HCT116 (cell line): ENCODE measurements around the gene OR4C12. TPM values are rescaled to one million over a fixed set of nuclear protein-coding genes. Genes with fewer than 3 reads are reported as not detected.
A peak's percentile ranks its signal among the peaks of the same experiment; 100 is the strongest.
"Not testable (repeated sequence)": the region's sequence is repeated elsewhere in the genome, so short reads cannot be mapped to it uniquely, and the experiment has no call there.

Source experiments
- ATAC-seq: fragments of 200-7000 bp; cut with Tn5 transposase; 2 replicates; pipeline ENCODE4 v1.9.1; 2020; ENCODE audit warnings: mild to moderate bottlenecking, moderate library complexity
- BruUV-seq: library from RNA; stranded (reverse); fragments of 400-500 nt; replicated peaks from 2 replicates; lab custom pipeline; 2021; lab: Mats Ljungman, UMichigan
- CTCF ChIA-PET: fragments of 300-600 bp; sonication (Branson Sonifier 250); formaldehyde crosslinking; loops from one replicate; lab custom pipeline; 2021; ENCODE audit warnings: antibody characterized with exemption; lab: Charles Lee
- POLR2A ChIA-PET: fragments of 300-600, 350-600 bp; sonication (Branson Sonifier 250); formaldehyde crosslinking; loops from one replicate; lab custom pipeline; 2021; ENCODE audit warnings: antibody characterized with exemption; lab: Charles Lee
- RAD21 ChIA-PET, 2 experiments: fragments of 300-600 bp; sonication (Branson Sonifier 250); formaldehyde crosslinking; loops; one replicate each; lab custom pipeline; 2023; ENCODE audit warnings: low total read pairs in 2 of 2; ENCODE audit not compliant: uncharacterized antibody in 2 of 2, unreplicated experiment in 2 of 2, low non-redundant PET in 1 of 2; lab: Charles Lee
- DNase-seq: peaks from one replicate; pipeline ENCODE4 v3.0.0-alpha.2; 2010; ENCODE audit warnings: low read depth, low spot score
- H2AFZ ChIP-seq: fragments of 200-600 bp; shearing (Covaris generic), sonication (generic); 2 replicates; pipeline ENCODE4 v1.6.1; 2017; ENCODE audit warnings: low read depth, mixed run types, mixed read lengths, antibody characterized with exemption, low read length; ENCODE audit not compliant: poor library complexity, severe bottlenecking
- H3K27ac ChIP-seq: 2 replicates; pipeline ENCODE4 v1.5.1; 2012; ENCODE audit warnings: low read depth, low read length
- H3K27me3 ChIP-seq: fragments of 200-600 bp; sonication (generic); 2 replicates; pipeline ENCODE4 v1.6.1; 2016; ENCODE audit warnings: mixed run types, low read length, mixed read lengths; ENCODE audit not compliant: insufficient read depth
- H3K36me3 ChIP-seq, 2 experiments: fragments of 200-500 bp in 1 of 2; fragments of 200-600 bp in 1 of 2; sonication (Bioruptor generic) in 1 of 2; sonication (generic) in 1 of 2; 2 replicates each; pipeline versions ENCODE4 v1.5.1 to v1.6.1; 2014 to 2016; ENCODE audit warnings: low read length in 2 of 2, inconsistent platforms in 1 of 2, mixed read lengths in 1 of 2, mixed run types in 1 of 2; ENCODE audit not compliant: insufficient read depth in 2 of 2, control insufficient read depth in 1 of 2
- H3K4me1 ChIP-seq, 2 experiments: fragments of 200-600 bp in 1 of 2; sonication (generic) in 1 of 2; 2 replicates each; pipeline versions ENCODE4 v1.5.1 to v1.6.1; 2012 to 2017; ENCODE audit warnings: low read length in 2 of 2, inconsistent platforms in 1 of 2, mild to moderate bottlenecking in 1 of 2, mixed read lengths in 1 of 2, mixed run types in 1 of 2, moderate library complexity in 1 of 2; ENCODE audit not compliant: insufficient read depth in 2 of 2, control insufficient read depth in 1 of 2
- H3K4me2 ChIP-seq: fragments of 200-600 bp; sonication (generic); 2 replicates; pipeline ENCODE4 v1.6.1; 2017; ENCODE audit warnings: mixed run types, low read length, mixed read lengths
- H3K4me3 ChIP-seq, 2 experiments: fragments of 200-600 bp in 1 of 2; sonication (generic) in 1 of 2; replicated peaks in 1 of 2; 2 replicates each; pipeline ENCODE4 v1.5.1; 2011 to 2016; ENCODE audit warnings: low read length in 2 of 2, control low read depth in 1 of 2, low read depth in 1 of 2, mild to moderate bottlenecking in 1 of 2, mixed read lengths in 1 of 2, mixed run types in 1 of 2
- H3K79me2 ChIP-seq: fragments of 200-600 bp; sonication (generic); 2 replicates; pipeline ENCODE4 v1.6.1; 2017; ENCODE audit warnings: mild to moderate bottlenecking, mixed run types, low read length, moderate library complexity, mixed read lengths; ENCODE audit not compliant: insufficient read depth
- H3K9ac ChIP-seq: fragments of 200-600 bp; sonication (generic); 2 replicates; pipeline ENCODE4 v1.6.1; 2016; ENCODE audit warnings: low read length, mixed read lengths
- H3K9me2 ChIP-seq: fragments of 200-600 bp; sonication (generic), shearing (Covaris generic); 2 replicates; pipeline ENCODE4 v1.6.1; 2017; ENCODE audit warnings: mixed run types, mild to moderate bottlenecking, moderate library complexity; ENCODE audit not compliant: insufficient read depth
- H3K9me3 ChIP-seq, 2 experiments: fragments of 200-500 bp in 1 of 2; fragments of 200-600 bp in 1 of 2; sonication (Bioruptor generic) in 1 of 2; sonication (generic) in 1 of 2; 2 replicates each; pipeline ENCODE4 v1.6.1; 2014 to 2017; ENCODE audit warnings: low read length in 2 of 2, mixed read lengths in 2 of 2, inconsistent platforms in 1 of 2, low read depth in 1 of 2, mild to moderate bottlenecking in 1 of 2, mixed run types in 1 of 2, moderate library complexity in 1 of 2; ENCODE audit not compliant: control insufficient read depth in 1 of 2, insufficient read depth in 1 of 2
- H4K20me1 ChIP-seq: fragments of 200-600 bp; sonication (generic), shearing (Covaris generic); 2 replicates; pipeline ENCODE4 v1.6.1; 2017; ENCODE audit warnings: mixed run types, mild to moderate bottlenecking, moderate library complexity; ENCODE audit not compliant: insufficient read depth
- CBX3 ChIP-seq: IDR thresholded peaks from 2 replicates; pipeline ENCODE4 v1.6.1; 2012; ENCODE audit warnings: low read depth
- CEBPB ChIP-seq: IDR thresholded peaks from 2 replicates; pipeline ENCODE4 v1.6.1; 2012; ENCODE audit warnings: low read depth
- FOSL1 ChIP-seq: IDR thresholded peaks from 2 replicates; pipeline ENCODE4 v1.6.1; 2012; ENCODE audit warnings: low read depth
- JUND ChIP-seq: IDR thresholded peaks from 2 replicates; pipeline ENCODE4 v1.6.1; 2012
- RAD21 ChIP-seq: IDR thresholded peaks from 2 replicates; pipeline ENCODE4 v1.6.1; 2012; ENCODE audit warnings: low read depth, mild to moderate bottlenecking
- intact Hi-C: fragments of 100-400 bp; cut with micrococcal nuclease; formaldehyde crosslinking; loops from 2 replicates; pipeline ENCODE4 v1.10.0; 2022
- total RNA-seq: library from RNA; stranded (reverse); gene quantifications from one replicate; pipeline ENCODE4 v1.2.1, GENCODE V29; 2021; ENCODE audit not compliant: unreplicated experiment
- TF ChIP-seq, protein P1 (sequence below), 3 experiments: fragments of 200-600 bp in 1 of 3; sonication (generic) in 1 of 3; IDR thresholded peaks in 2 of 3; conservative IDR thresholded peaks in 1 of 3; 2 replicates each; pipeline ENCODE4 v1.5.1; 2012 to 2017; ENCODE audit warnings: low read depth in 2 of 3, low read length in 2 of 3, antibody characterized with exemption in 1 of 3, borderline replicate concordance in 1 of 3, control low read depth in 1 of 3, mild to moderate bottlenecking in 1 of 3, mixed read lengths in 1 of 3, mixed run types in 1 of 3, moderate library complexity in 1 of 3; ENCODE audit not compliant: insufficient read depth in 1 of 3
- TF ChIP-seq, protein P2 (sequence below): IDR thresholded peaks from 2 replicates; pipeline ENCODE4 v1.6.1; 2012; ENCODE audit warnings: low read depth

OR4C12 gene
- total RNA-seq, 1 experiment from 2014 or later: not detected

DNA sequence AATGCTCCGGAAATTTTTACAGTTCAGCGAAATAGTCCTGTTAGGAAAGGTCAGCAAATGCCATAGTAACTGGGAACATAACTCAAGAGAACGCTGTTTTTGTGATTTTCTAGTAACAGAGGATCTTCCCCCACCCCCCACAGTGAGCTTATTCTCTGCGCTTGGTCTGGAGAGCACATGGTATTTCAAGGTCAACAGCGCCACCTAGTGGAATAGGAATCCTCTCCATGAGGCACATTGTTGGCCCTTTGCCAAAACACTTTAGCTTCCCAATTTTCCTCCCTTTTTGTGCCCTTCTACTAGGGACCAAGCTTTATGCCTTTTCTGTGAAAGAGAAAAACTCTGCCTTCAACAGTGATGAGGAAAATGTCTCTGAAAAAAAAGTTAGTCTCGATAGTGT is 13.2 kb upstream of the OR4C12 start:
- H3K9ac ChIP-seq: no peak overlapping the region
- intact Hi-C loops: loop anchor here (2.0 to 10.0 kb wide), 3 partner anchors 1688 to 1881 kb away; partner anchors contain the start of gene OR4S1
- RAD21 ChIA-PET: no interaction called here
- CTCF ChIA-PET: interaction anchor here (1.0 to 1.4 kb wide), 3 partner anchors 1688 to 1879 kb away, joined by 3 to 6 read pairs (median 4); no protein-coding TSS in a partner anchor
- no peak overlapping the region for H2AFZ ChIP-seq
- H3K27ac ChIP-seq: no peak overlapping the region
- no peak overlapping the region for H3K4me2 ChIP-seq
- no peak overlapping the region for H3K4me3 ChIP-seq
- H3K9me3 ChIP-seq: peaks cover 0 to 5% of the 10 kb centered on the region in 2 experiments; a peak in 2 of 4 replicates
- ATAC-seq: peak; percentile 49; the same call in 1 of the 2 replicates
- peak; percentile 46 for DNase-seq
- H3K27me3 ChIP-seq: no peaks in the 10 kb centered on the region
- BruUV-seq: no TSS peak
- H3K79me2 ChIP-seq: no peaks in the 10 kb centered on the region
- no peak for TF ChIP-seq FOSL1
- TF ChIP-seq, protein P1, sequence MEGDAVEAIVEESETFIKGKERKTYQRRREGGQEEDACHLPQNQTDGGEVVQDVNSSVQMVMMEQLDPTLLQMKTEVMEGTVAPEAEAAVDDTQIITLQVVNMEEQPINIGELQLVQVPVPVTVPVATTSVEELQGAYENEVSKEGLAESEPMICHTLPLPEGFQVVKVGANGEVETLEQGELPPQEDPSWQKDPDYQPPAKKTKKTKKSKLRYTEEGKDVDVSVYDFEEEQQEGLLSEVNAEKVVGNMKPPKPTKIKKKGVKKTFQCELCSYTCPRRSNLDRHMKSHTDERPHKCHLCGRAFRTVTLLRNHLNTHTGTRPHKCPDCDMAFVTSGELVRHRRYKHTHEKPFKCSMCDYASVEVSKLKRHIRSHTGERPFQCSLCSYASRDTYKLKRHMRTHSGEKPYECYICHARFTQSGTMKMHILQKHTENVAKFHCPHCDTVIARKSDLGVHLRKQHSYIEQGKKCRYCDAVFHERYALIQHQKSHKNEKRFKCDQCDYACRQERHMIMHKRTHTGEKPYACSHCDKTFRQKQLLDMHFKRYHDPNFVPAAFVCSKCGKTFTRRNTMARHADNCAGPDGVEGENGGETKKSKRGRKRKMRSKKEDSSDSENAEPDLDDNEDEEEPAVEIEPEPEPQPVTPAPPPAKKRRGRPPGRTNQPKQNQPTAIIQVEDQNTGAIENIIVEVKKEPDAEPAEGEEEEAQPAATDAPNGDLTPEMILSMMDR (IDR thresholded peaks at IDR 0.05 in 2 of 3, conservative IDR thresholded peaks at IDR 0.05 in 1 of 3; ENCODE audit: borderline replicate concordance in 1 of 3, insufficient read depth in 1 of 3, low read depth in 2 of 3, low read length in 2 of 3): peak in 2 of 3 experiments; percentile 58 to 73; a peak in 4 of 6 replicates
- TF ChIP-seq CEBPB: no peak
- peak; percentile 43; the same call in 1 of the 2 replicates for TF ChIP-seq CBX3
- no peak for TF ChIP-seq JUND
- peak; percentile 63 for TF ChIP-seq RAD21
- TF ChIP-seq, protein P2, sequence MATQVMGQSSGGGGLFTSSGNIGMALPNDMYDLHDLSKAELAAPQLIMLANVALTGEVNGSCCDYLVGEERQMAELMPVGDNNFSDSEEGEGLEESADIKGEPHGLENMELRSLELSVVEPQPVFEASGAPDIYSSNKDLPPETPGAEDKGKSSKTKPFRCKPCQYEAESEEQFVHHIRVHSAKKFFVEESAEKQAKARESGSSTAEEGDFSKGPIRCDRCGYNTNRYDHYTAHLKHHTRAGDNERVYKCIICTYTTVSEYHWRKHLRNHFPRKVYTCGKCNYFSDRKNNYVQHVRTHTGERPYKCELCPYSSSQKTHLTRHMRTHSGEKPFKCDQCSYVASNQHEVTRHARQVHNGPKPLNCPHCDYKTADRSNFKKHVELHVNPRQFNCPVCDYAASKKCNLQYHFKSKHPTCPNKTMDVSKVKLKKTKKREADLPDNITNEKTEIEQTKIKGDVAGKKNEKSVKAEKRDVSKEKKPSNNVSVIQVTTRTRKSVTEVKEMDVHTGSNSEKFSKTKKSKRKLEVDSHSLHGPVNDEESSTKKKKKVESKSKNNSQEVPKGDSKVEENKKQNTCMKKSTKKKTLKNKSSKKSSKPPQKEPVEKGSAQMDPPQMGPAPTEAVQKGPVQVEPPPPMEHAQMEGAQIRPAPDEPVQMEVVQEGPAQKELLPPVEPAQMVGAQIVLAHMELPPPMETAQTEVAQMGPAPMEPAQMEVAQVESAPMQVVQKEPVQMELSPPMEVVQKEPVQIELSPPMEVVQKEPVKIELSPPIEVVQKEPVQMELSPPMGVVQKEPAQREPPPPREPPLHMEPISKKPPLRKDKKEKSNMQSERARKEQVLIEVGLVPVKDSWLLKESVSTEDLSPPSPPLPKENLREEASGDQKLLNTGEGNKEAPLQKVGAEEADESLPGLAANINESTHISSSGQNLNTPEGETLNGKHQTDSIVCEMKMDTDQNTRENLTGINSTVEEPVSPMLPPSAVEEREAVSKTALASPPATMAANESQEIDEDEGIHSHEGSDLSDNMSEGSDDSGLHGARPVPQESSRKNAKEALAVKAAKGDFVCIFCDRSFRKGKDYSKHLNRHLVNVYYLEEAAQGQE: no peak
- no peaks in the 10 kb centered on the region for H3K36me3 ChIP-seq
- POLR2A ChIA-PET: no interaction called here
- H4K20me1 ChIP-seq: no peaks in the 10 kb centered on the region
- H3K9me2 ChIP-seq: no peaks in the 10 kb centered on the region
- H3K4me1 ChIP-seq: no peaks in the 10 kb centered on the region

DNA sequence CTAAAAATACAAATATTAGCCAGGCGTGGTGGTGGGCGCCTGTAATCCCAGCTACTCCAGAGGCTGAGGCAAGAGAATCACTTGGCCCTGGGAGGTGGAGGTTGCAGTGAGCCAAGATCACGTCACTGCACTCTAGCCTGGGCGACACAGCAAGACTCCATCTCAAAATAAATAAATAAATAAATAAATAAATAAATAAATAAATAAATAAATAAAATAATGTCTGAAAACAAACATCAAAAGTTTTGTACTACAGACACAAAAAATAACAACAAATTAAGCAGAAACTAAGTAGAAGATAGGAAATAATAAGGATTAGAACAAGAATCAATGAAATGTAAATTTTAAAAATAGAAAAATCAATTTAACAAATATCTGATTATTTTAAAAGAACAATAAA is 8.9 kb downstream of the OR4C12 start:
- H2AFZ ChIP-seq, H4K20me1 ChIP-seq, BruUV-seq, H3K27ac ChIP-seq, H3K36me3 ChIP-seq, H3K27me3 ChIP-seq, ATAC-seq, CTCF ChIA-PET, RAD21 ChIA-PET, H3K9me3 ChIP-seq, H3K4me2 ChIP-seq, POLR2A ChIA-PET, DNase-seq, intact Hi-C loops, H3K9me2 ChIP-seq, H3K4me1 ChIP-seq, H3K4me3 ChIP-seq, H3K79me2 ChIP-seq, H3K9ac ChIP-seq: not testable (repeated sequence)
